COLO668 (cell line): Measurements from ENCODE around the gene ZNF628.

Experiments used
- DNase-seq: peaks from one replicate; lab custom pipeline; 2025; ENCODE audit not compliant: unreplicated experiment; lab: John Stamatoyannopoulos, UW

Gene ZNF628

DNA sequence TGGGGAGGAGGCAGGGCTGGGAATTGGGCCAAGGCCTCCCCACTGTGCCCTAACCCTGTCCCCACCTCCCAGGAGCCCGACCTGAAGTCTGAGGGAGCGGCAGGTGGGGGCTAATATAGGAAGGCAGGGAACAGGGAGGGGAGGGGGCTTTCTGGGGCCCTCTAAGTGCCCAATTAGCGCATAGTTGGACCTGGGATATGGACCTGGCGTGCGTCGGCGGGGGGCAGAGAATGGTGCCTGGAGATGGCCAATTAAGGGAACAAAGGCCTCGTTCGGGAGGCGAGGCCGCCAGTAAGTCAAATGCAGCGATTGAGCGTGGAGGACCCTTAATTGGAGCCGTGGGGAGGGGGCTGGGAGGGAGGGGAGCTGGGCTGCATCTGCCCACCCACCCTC, 11.8 kb upstream of the ZNF628 start, which contains the start of gene C19orf85:
Gene C19orf85, minus strand, starts transcription at position 90 of the 393 bp plus-strand sequence. CDS start 197 bp downstream, outside the sequence.
- DNase-seq: no peak

DNA sequence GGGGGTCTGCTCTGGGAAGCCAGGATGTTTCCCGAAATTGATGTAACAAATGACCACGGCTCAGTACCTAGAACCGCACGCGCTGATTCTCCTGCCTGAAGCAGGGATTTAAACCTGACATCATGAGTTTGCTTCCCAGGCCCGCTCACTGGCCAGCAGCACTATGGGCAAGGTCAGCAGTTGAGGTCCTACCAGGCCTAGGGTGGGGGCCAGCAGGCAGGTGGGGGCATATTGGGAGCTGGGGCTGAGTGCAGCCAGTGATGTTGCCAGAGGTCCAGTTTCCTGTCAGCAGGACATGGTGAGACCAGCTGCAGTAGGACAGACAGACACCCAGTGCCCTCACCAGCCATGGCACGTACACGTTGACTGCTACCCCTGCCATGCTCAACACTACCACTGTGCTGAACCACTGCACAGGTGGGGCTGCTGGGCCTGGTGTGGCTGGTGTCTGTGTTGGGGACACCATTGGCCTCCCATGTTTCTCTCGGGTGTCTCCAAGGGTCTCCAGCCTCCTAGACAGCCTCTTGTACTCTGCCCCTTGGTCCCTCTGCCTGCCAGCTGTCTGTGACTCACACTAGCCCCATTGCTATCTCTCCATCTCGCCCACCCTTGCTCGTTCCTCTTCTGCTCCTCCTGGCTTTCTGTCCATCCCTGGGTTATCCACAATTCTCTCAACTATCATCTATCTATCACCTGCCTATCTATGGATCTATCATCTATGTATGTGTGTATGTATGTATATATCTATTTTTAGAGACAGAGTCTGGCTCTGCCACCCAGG, 10.8 kb upstream of the ZNF628 start:
- DNase-seq: no peak

DNA sequence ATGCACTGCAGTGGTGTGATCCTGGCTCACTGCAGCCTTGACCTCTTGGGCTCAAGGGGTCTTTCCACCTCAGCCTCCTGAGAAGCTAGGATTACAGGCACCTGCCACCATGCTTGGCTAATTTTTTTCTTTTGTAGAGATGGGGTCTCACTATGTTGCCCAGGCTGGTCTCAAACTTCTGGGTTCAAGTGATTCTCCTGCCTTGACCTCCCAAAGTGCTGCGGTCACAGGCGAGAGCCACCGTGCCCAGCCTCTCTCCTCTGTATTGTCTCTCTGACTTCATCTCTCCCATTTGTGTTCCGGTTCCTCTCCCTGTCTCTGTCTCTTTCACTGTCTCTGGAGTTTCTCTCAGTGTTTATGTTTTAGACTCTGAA, 10.2 kb upstream of the ZNF628 start:
- no peak for DNase-seq

DNA sequence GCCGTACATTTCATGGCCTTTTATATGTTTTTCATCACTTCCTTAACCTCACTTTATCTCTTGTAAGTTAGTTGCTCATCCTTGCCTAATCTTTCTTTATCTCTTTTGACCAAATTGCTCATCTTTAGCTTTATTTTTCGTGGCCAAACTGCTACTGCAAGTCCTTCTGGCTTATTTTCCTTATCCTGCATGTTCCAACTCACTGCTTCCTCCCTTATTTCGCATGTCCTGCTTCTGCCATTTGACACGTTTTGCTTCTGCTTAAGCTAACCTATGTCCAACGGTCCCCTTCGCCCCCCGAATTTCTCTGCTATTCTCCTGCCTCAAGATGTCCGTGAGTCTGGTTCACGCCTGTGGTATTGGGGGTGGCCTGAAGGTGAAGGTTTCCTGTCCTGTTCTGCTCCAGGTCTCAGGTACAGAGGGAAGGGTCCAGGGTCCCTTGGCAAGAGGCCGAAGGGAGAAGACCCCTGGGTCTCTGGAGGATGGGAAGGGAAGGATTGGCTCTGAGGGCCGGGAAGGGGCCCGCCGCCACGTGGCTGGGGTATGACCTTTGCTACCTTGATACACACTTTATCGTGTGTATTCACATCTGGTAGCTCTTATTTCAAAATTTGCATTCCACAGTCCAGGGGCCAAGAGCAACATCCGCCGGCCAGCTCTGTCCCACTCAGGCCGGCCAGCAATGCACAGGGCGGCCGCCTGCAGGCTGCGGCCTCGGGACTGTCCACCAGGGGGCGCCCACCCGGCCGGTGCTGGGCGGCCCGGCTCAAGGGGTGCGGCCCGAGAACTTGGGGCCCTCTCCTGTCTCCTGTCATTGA, 9.0 kb upstream of the ZNF628 start:
- DNase-seq: peak; percentile 43

DNA sequence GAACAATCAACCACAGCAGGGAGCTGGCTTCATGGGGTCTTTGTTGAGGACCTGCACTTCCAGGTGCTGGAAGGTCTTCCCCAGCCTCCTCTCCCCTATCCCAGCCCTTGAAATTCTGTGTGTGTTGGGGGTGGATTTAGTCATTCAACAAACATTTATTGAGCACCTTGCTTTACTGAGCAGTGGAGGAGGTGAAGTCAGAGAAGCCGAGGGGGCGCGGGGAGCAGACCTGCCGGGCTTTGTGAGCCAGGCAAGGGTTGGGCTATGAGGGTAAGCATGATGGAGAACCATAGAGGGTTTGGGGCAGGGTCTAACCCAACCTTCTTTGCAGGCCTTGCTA, 8.4 kb upstream of the ZNF628 start:
- no peak for DNase-seq

DNA sequence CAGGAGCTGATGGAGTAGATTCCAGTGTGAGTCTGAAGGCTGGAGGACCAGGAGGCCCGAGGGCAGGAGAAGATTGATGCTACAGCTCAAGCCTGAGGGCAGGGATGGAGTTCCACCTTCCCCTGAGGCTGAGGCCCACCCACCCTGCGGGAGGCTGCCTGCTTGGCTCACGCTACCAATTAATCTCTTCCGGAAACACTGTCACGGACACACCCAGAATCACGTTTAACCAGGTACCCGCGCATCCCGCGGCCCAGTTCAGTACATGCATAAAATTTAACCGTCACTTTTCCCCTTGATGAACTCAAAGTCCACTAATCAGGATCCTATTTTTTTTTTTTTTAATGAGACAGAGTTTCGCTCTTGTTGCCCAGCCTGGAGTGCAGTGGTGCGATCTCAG, 5.2 kb upstream of the ZNF628 start:
- DNase-seq: no peak

DNA sequence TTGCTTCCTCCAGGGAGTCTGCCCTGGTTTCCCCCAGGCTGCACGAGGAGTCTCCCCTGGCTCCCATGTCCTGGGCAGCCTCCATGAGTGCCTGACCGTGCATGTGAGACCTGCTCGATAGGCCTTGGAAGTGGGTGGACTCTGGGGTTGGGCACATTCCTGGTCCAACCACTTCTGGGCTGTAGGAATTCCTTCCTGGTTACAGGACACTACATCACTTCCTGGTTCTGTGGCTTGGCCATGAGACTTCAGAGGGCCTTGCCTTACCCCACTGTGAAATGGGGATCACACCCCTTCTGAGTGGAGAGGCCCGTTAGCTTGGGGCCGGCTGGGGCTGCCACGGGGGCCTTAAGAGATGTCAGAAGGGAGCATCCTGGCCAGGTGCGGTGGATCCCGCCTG, 4.0 kb upstream of the ZNF628 start:
- DNase-seq: no peak

DNA sequence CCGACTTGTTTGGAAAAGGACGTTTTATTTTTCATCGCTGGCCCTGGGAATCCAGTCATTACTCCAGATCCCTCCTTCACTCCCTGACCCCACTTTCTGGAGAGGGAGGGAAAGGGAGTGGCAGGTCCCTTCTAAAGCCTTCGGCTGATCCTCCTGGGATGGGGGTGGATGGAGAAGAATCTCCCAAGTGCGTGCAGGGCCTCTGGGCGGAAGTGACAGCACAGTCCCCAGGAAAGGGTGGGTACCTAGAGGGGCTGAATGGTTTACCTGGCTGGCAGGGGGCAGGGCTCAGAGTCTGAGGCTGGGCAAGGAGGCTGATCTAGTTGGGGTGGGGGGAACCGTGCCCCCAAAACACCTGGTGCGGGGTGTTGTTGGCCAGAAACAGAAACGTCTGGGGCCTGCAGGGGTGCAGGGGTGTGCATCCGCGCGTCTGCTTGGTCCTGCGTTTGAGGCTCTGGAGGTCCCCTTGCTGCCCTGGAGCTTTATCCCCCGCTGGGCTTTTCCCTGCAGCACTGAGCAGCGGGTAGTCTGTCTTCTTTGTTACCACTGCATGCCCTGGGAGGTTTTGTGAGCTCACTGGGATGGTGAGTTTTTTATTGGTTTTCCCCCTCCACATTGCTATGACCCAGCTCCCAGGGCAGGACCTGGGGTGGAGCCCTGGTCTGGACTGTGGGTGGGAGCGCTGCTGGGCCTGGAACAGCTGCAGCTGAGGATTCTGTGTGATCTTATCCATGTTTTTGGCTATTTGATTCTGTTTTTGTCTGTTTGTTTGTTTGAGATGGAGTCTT, 3.0 kb upstream of the ZNF628 start:
- no peak for DNase-seq

DNA sequence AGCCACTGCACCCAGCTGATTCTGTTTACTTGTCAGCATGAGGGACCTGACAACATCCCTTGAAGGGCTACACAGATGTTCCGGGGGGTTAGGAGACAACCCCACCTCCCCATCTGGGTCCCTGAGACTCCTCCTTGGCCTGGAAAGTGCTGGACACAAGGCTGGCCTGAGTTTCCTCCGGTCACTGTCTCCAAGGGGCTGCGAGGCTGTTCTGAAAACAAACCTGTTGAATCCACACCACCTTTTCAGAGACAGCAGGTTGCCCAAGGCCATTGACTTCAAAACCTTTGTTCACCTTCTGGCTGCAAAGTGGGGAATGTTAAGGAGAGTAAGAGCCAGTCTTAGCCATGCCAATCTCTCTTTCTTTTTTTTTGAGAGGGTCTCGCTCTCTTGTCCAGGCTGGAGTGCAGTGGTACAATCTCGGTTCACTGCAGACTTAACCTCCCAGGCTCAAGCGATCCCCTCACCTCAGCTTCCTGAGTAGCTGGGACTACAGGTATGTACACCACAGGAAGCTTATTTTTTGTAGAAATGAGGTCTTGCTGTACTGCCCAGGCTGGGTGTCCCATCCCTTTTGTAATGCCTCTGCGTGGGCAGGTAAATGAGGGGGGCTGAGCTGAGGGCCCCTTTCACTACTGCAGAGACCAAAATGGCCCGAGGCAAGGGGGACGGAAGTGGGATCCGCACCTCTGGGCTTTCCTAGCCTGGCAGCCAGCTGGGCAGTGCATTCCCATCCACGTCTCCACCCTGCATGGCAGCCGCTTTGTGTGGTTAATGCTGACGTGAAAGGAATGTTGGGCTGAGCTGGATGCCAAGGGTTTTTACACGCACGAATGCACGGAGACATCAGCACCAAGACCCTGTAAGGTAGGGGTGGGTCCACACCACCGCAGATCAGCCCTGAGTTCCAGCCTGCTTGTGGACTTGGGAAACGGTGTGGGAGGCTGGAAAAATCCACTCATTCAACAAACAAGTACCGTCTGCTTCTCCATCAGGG, 1.9 kb upstream of the ZNF628 start:
- no peak for DNase-seq

DNA sequence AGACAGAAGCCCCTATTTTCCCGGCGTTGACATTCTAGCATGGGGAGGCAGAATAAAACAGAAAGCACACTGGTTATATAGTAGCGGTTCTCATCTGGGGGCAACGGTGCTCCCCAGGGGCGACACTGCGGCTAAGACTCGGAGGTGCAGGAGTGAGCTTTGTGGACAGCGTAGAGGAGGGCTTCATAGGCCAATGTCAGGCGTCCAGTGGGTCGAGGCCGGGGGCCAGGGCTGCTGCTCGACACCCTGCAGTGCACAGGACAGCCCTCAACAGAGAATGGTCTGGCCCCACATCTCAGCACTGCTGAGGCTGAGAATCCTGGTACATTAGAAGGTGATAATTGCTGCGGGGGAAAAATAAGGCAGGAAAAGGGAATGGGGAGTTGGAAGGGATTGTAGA, 1.5 kb downstream of the ZNF628 start:
- no peak for DNase-seq

DNA sequence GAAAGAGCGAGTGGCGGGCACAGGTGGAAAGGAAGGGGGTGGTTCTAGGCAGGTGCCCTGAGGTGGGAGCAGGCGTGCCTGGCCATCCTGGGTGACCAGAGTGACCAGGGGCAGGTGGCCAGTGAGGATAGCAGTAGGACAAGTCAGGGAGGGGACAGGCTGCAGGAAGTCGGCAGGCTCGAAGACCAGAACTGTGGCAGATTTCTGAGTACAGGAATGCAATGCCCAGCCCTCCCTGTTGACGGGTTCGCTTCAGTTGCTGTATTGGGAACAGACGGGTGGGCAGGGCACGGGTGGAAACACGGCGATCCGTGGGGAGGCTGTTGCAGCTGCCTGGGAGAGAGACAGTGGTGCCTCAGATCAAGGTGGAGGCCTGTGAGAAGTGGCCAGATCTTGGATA, 1.9 kb downstream of the ZNF628 start:
- no peak for DNase-seq

DNA sequence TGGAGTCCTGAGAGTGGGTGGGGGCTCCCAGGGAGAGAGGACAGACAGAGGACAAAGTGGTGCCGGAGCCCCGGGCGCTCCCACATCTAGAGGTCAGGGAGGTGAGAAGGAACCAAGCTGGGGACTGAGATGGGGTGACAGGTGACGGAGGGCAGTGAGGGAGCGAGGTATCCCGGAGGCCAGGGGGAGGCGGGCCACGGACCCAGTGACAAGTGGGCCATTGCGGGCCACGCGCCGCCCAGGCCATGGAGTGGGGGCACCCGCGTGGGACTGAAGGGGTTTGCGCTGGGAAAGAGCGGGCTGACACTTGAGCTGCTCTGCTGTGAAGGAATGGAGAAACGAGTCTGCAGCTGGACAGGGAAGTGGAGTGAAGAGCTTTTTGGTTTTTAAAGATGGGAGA, 2.6 kb downstream of the ZNF628 start:
- no peak for DNase-seq

DNA sequence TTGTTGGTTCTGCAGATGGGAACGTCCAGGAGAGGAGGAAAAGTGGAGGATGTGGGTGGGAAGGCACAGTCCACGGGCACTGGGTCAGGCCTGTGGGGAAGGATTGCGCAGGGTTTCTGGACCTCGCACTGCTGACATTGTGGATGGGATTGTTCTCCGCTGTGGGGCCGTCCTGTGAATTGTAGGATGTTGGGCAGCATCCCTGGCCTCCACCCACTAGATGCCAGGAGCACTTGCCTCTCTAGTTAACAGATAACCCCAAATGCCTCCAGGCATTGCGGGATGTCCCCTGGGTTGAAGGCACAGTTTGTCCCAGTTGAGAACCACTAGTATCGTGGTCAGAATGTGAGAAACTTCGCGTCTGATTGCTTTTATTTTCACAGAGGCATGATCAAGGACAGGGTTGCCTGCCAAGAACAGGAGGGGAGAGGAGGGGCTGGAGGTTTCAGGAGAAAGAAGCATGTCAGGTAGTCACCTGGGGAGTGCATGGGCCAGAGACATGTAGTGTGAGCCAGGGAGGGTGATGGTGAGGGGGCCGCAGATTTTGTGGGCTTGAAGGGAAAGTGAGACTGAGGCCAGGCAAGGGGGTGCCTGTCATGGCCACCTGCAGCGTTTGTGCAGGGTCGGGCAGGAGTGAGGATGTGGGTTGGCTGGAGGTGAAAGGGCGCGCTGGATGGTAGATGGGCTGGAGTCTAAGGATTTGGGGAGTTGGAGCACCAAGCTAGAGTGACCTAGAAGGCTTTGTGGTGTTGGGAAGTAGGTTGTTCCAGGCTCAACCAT, 3.2 kb downstream of the ZNF628 start:
- DNase-seq: no peak

DNA sequence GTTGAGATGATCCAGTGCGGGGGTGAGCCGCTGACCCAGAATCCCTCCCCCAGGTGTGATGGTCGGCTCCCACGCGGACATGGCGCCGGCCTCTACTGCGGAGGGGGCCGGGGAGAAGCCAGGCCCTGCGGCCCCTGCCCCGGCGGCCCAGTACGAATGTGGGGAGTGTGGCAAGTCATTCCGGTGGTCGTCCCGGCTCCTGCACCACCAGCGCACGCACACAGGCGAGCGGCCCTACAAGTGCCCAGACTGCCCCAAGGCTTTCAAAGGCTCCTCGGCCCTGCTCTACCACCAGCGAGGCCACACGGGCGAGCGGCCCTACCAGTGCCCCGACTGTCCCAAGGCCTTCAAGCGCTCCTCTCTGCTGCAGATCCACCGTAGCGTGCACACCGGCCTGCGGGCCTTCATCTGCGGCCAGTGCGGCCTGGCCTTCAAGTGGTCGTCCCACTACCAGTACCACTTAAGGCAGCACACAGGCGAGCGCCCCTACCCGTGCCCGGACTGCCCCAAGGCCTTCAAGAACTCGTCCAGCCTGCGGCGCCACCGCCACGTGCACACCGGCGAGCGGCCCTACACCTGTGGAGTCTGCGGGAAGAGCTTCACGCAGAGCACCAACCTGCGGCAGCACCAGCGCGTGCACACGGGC, 4.9 kb downstream of the ZNF628 start:
- no peak for DNase-seq

DNA sequence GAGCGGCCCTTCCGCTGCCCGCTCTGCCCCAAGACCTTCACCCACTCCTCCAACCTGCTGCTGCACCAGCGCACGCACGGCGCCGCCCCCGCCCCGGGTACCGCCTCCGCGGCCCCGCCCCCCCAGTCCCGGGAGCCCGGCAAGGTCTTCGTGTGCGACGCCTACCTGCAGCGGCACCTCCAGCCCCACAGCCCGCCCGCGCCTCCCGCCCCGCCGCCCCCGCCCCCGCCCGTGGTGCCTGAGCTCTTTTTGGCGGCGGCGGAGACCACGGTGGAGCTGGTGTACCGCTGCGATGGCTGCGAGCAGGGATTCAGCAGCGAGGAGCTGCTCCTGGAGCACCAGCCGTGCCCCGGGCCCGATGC, 5.4 kb downstream of the ZNF628 start:
- DNase-seq: no peak

DNA sequence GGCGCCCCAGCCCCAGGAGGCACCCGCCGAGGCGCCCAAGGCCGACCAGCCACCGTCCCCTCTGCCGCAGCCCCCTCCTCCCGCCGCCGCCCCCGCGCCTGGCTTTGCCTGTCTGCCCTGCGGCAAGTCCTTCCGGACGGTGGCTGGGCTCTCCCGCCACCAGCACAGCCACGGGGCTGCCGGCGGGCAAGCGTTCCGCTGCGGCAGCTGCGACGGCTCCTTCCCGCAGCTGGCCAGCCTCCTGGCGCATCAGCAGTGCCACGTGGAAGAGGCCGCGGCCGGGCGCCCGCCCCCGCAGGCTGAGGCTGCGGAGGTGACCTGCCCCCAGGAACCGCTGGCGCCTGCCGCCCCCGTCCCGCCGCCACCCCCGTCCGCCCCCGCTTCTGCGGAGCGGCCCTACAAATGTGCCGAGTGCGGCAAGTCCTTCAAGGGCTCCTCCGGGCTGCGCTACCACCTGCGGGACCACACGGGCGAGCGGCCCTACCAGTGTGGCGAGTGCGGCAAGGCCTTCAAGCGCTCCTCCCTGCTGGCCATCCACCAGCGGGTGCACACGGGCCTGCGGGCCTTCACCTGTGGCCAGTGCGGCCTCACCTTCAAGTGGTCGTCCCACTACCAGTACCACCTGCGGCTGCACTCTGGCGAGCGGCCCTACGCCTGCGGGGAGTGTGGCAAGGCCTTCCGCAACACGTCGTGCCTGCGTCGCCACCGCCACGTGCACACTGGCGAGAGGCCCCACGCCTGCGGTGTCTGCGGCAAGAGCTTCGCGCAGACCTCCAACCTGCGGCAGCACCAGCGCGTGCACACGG, 5.9 kb downstream of the ZNF628 start:
- no peak for DNase-seq

DNA sequence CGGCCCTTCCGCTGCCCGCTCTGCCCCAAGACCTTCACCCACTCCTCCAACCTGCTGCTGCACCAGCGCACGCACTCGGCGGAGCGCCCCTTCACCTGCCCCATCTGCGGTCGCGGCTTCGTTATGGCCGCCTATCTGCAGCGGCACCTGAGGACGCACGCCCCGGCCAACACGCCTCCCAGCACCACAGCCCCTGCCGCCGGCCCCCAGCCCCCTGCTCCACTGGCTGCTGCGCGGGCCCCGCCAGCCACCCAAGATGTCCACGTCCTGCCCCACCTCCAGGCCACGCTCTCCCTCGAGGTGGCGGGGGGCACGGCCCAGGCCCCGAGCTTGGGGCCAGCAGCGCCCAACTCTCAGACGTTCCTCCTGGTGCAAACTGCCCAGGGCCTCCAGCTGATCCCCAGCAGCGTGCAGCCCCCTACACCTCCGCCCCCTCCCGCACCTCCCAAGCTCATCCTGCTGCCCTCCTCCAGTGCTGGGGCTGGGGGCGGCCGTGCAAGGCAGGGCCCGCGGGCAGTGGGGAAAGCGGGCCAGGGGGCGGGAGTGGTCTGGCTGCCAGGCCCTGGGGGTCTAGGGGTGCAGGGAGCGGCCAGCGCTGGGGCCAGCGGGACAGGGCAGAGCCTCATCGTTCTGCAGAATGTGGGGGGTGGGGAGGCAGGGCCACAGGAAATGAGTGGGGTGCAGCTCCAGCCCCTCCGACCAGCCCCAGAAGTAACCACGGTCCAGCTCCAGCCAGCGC, 6.7 kb downstream of the ZNF628 start:
- DNase-seq: no peak
